Glomerular endothelial cell (primary cell): ENCODE measurements around the gene SMAP2. TPM values are rescaled to one million over a fixed set of nuclear protein-coding genes. Genes with fewer than 3 reads are reported as not detected.

Source experiments
- DNase-seq: peaks from one replicate; pipeline ENCODE4 v3.0.0-alpha.2; 2011; ENCODE audit warnings: low read depth, low spot score; ENCODE audit errors: extremely low read depth
- total RNA-seq: library from RNA; depleted of rRNA; stranded (reverse); fragments of >200 nt; gene quantifications from 2 replicates; pipeline ENCODE4 v1.2.3, GENCODE V29; 2015

Gene SMAP2
- total RNA-seq, 1 donor from 2014 or later: 13.6 TPM

DNA sequence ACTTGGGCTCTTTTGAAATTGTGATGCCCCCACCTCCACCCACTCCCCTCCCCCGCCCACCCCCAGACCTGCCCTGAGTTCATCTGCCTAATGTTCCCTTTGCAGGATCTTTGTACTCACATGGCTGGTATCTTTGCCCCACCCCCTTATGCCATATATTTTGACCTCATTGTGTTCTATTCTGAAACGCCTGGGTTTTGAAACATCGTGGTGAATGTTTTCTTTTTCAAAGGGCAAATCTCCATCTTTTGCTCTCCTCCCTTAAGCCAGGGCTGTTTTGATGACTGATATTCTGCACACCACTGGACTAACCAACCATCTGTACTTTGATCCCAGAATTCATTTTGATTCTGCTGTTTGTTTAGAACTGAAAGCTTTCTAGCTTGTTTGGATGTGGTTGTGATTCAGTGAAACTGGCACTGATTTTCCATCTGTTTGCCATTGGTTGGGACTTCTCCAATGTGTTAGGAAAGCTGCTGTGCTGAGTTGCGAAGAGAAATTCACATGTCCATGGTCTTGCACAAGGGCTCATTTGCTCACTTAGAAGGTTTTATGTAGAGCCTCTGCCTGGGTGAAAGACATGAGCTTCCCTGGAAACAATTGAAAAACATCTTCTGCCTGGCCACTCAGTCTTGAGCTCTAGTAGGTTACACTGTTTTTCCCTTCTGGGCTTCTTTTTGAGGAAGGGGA lies 16.5 kb downstream of the SMAP2 start:
- no peak for DNase-seq

DNA sequence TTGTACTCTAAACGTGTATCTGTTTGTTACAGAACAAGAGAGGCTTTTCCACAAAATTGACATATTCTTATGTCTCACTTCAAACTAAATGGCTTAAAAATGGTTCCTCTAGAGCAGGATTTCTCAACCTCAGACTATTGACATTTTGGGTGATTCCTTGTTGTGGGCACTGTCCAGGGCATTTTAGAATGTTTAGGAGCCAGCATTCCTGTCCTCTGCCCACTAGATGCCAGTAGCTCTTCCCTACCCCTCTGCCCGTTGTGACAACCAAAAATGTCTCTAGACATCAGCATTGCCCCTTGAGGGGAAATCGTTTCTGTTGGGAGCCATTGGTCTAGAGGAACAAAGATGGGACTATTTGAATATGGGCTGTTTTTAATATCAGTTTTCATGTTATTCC lies 17.3 kb downstream of the SMAP2 start:
- no peak for DNase-seq

DNA sequence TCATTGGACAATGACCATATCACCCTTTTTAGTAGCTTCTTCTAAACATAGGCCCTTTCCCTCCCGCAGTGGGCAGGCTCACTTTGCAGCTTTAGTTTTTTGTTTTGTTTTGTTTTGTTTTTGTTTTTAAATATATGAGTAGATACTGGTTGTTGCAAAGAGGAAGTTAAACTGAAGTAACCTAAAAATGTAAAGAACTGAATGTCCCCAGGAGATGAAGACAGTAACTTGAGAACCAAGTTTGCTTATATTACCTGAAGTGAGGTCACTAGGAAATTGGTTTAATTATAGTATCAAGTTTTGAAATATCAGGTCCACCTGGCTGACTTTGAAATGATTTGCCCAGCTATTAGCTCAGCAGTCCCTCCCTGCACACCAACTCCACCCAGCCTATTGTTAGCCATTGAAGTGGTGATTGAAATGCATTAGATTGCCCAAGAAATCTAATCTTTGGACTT lies 18.2 kb downstream of the SMAP2 start:
- DNase-seq: no peak

DNA sequence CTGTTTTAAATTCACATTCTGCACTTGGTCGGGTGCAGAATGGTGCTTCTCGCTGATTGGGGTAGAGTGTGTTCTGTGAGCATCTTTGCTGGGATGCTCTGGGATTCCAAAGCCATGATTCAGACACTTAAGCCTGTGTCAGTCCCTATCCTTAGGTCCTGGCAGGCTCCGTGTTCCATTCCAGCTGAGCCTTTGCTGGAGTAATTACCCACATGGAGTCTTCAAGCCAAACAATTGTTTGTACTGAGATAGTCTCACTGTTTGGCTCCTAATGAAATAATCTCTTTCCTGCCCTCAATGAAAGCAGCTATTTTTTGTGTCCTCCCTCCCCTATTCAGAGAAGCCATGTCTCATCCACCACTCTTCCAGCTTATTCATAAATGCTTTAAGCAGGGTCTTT lies 18.7 kb downstream of the SMAP2 start:
- no peak for DNase-seq

DNA sequence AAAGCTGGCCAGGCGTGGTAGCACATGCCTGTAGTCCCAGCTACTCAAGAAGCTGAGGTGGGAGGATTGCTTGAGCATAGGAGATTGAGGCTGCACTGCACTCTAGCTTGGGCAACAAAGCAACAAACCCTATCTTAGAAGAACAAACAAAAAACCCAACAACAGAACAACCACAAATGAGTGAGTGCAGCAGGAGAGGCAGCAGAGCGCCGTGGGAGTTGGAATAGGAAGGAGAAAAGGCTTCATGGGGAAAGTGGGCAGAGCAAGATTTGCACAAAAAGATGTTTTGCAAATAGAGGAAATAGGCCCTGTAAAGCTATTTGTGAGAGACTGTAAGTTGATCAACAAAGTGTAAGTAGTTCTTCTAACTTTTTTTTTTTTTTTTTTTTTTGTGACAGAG lies 19.6 kb downstream of the SMAP2 start:
- no peak for DNase-seq

DNA sequence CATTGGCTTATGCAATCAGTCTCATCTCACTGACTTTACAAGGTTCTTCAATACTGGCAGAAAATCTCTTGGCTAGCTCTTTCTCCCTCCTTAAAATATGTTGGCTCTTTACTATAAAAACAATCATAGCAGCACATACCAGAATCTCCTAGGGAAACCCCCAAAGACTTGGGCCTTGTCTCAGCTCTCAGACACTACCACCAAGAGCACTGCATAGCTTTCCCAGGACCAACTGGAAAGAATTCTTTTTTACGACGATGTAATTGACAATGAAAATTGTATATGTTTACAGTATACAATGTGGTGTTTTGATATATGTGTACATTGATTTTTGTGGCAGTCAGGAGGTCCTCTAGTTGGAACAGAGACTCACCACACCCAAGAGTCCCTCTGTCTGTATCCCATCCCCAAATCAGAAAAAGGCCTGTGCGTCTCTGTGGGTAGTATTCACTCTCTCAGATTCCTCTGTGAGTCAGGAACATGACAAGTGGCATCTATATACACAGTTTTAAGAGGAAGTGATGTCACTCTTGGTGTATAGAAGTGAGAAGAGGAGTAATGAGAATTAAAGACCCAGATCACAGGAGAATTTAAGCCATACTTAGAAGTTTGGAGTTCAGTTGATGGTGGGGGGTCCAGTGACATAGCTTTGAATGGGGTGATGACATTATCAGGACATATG lies 21.1 kb downstream of the SMAP2 start:
- DNase-seq: no peak

DNA sequence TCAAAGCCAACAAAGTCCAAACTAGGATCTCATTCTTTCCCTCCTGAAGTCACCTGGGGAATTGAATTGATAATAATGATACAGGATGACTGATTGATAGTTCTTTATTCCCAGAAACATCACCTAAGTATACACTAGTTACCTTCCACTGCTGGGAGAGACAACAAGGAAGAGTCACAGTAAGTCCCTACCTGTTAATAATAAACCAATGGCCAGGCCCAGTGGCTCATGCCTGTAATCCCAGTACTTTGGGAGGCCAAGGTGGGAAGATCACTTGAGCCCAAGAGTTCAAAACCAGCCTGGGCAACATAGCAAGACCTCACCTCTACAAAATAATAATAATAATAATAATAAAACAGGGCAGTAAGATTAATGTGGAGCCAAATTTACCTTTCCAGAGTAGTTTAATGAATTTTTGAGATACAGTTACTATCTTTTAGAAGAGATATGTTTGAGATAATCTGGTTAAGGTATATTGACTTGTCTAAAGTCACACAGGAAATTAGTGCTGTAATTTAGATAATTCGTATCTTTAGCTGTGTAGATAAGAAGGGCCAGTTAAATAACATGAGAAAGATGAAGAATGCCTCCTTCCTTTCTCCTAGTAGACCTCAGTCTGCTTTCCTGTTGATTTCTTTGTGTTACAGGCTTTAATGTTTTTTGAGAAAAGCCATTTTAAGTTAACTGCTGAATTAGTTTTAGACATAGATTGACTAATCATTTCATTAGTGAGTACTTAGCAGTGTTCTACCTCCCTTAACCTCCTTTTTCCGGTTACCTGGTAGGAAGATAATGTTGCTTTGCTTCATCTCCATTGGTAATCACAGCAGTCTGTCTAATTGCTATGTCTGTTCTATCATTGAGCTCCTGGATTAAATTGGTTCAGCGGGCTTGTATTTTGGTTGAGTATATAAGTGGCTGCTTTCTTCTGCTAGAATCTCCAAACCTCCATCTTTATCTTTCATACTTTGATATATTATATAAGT lies 22.0 kb downstream of the SMAP2 start:
- no peak for DNase-seq

DNA sequence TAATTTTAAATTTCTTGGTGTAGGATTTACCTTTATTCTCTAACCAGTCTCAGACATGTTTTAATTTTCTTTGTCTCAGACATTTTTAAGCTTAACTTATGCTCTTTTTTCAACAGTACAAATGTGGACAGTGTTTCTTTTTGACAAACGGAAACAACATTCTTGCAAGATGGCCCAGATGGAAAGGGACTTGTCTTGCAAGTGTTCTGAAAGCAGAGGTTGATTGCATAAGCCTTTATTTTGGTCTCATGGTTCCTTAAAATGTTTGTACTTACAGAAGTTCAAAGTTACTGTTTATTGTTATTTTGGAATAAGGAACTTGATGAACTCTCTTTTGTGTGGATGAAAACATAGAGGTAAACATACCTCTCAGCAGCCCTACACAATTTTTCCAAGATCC lies 22.9 kb downstream of the SMAP2 start:
- DNase-seq: no peak

DNA sequence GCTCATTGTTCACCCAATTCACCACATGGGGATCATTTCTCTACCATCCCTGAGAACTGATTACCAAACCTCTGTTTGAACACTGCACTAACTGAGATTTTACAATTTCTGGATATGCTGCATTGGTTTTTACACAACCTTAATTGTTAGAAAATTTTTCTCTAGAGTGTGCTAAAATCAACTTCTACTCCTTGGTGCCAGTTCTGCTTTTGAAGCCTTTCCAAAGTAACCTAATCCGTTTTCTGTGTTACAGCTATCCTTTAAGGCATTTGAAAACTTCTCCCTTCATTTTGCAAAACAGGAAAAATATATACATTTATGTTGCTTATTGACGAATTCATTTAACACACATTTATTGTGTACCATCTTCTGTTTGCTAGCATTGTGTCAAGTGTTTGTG lies 23.7 kb downstream of the SMAP2 start:
- no peak for DNase-seq

DNA sequence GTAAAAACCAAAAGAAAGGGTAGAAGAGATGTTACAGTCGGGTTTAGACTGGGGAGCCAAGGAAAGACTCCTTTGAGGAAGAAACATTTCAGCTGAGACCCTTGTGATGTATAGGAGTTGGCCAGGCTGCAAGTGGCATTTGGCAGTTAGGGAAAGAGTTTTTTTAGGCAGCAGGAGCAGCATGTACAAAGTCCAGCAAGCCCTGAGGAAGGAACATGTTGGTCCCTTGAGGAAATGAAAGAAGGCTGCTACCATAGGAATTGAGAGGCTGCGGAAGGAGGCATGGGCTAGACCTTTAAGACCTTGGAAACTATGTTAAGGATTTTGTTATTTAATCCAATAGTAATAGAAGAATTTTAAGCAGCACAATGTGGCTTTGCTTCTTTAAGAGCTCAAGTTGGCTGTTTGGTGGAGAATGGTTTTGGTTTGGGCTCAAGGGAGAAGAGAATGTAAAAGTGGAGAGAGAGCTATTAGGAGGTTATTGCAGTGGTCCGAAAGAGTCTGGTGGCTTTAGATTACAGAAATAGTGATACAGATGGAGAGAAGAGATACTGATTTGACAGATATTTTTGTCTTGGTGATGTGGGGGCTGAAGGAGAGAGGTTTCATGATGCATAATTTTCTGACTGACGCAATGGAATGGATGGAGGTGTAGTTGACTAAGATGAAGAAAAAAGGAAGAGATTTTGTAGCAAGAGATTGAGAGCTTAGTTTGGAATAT lies 26.6 kb downstream of the SMAP2 start:
- DNase-seq: no peak

DNA sequence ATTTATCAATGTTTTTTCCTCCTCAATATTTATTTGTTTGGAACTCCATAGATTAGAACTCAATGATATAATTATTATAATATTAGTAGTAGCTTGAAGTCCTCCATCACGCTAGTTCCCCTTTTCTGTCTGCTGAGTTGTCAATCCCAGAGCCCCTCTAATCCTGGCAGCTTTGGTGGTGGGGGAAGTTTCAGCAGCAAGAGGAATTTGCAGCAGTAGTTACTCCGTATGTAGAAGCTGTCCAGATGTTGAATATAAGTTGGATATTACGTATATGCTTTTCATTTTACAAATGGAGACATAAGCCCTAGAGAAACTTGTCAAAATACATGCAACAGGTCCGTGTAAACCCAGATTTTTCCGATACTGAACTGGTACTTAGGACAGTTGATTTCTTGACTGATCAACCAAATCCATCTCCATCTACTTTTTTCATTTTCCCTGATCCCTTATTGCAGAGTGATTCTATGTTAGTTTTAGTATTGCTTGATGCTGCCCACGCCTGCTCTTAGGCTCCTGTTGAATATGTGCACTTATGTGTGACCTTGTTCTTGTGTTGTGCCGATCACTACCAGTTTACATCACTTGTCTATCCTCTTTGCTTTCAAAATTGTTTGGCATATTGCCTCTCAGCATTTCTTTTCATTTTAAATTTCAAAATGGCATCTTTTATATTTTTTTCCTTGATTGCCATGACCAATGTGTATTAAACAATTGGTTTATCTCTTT lies 28.1 kb downstream of the SMAP2 start:
- no peak for DNase-seq

DNA sequence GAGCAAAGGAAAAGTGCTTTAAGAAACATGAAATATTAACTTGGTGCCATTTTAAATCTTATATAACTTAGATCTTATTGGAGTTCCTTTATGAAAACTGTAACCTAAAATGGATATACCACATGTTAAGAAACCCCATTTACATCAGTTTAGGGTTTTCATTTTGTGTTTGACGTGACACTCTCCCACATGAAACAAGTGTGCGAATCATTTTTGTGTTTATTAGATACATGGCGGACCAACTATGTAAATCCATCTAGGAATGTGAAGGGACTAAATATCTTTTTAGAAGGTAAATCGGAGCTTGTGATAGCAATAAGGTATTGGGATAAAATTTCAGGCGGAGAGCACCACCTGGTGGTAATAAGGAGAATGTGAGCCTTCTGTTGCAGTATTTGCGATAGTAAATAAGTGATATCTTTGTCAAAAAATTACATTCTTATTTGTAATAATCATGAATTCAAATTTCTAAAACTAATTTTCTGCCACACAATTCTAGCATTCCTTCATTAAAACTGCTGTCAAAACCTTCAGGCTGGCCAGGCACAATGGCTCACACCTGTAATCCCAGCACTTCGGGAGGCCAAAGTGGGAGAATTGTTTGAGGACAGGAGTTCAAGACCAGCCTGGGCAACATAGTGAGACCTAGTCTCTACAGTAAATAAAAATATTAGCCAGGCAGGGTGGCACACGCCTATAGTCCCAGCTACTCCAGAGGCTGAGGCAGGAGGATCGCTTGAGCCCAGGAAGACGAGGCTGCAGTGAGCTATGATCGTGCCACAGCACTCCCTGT lies 31.3 kb downstream of the SMAP2 start:
- no peak for DNase-seq

DNA sequence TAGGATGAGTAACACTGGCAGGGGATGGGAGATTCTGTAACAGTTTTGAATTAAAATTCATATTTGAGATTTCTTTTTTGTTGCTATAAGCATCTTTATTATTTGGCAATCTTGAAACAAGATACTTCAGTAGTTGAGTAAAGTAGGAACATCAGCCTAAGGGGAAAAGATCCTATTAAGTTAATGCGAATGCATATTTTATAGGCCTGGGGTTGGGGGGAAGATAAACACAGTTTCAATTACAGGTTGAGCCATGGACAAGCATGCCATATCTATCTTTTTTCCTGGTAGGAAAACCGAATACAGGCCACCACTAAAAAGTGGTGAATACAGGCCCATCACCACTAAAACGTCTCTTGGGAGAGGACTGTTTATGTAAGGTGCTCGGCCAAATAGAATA lies 32.3 kb downstream of the SMAP2 start:
- DNase-seq: no peak

DNA sequence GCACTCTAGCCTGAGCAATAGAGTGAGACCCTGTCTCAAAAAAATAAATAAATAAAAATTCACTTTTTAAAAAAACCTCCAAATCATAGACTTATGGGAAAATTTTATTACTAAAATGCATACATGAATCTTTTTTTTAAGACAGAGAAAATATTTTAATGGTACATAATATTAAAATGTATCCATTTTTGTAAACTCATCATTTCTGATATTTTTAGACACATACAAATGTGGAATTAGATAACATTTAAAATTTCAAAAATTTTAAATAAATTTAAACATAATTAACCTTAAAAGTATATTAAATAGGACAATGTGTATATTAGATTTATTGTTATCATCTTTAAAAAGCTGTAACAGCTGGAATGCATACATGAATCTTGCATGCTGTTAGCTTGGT lies 33.9 kb downstream of the SMAP2 start:
- DNase-seq: no peak

DNA sequence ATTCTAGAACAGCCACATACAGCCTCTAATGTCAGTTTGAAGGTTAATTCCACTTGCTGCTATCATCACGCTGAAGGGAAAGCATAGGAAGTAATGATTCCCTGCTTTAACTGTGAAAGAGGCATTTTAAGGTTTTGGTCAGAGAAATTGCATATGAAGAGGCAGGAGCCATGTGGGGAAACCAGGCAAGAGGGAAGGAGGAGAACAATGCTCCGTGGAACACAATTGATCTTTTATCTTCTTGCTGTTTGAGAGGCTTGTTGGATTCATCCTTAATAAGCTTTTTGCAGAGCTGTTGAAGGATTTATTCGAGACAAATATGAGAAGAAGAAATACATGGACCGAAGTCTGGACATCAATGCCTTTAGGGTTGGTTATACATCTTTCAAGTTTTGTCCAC lies 35.9 kb downstream of the SMAP2 start:
- DNase-seq: no peak

DNA sequence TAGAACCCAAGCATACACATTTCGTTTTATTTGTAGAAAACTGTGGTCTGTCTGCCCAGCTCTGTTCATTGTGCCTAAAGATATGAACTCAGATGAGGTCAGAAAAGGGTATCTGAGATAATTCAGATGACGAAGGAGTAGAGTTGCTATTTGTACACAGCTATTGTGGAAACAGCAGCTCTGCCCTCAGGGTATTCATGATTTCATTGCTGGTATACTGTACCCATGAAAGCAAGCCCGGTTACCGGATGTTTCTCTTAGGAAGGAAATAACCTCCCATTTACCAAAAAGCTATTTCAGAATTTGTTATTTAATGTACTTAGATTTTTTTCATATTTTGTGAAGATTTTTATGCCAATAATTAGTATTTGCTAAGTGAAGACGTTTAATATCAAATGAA lies 37.8 kb downstream of the SMAP2 start:
- no peak for DNase-seq

DNA sequence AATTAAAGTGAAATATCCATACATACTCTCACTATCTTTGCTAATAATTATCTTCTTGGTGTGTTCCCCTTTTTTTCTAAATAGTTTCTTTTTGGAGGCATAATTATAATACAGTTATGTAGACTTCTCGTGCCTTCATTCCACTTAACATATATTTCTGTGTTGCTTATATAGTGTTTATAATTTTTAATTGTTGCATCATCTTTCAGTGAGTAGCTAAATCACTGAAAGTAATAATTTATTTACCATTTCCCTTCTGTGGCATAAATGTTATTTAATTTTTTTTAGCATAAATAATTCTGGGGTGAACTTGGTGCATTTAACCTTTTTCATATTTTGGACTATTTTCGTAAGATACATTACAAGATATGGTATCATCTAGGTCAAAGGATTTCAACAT lies 38.3 kb downstream of the SMAP2 start:
- DNase-seq: no peak

DNA sequence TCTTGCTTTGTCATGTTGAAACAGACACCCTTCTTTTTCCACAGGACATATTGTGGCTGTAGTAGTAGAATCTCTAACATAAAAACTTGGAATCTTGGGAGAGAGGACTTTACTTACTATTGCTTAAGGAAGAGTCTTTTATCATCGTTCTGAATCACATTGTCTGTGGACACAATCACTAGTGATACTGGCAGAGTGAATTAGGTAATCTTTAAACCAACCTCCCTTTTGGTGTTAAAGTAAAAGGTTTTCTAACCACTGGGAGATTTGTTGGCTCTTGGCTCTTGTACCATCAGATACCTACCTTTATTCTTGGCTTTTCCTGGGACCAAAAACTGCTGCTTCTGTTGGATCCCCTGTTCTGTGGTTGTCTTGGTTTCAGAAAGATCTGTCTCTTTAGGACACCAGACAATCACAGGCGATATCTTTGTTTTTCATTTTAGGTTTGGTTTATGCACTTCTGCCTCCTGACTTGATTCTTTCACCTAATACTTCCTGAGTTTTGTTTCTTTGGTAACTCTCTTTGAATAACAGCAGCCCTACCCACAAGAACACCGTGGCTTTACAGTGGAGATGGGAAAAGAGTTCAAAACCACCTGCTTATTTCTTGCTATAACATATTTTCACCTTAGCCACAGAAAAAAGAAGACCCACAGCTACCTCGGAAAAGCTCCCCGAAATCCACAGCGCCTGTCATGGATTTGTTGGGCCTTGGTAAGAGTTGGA lies 40.2 kb downstream of the SMAP2 start:
- DNase-seq: no peak

DNA sequence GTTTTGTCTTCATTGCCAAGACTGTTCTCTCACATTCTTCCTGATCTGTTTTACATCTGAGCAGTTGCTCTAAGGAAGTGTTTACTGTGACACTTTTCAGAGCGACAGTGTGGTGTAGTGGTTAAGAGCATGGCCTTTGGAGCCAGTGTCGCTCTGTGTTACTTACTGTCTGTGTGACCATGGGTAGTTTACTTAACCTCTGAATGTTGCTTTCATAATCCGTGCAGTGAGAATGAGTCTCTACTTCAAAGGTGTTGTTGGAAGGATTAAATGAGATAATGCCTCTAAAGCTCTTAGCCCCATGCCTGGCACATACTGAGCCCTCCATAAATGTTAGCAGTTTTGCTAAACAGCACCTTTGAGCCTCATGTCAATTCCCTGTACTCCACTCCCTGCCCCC lies 40.8 kb downstream of the SMAP2 start:
- DNase-seq: no peak
